ENCODE measurements around the gene ITGAE.

ITGAE gene

GRCh38 chr17:3750926-3751325 is 50.1 kb downstream of the ITGAE start:
- ChIA-PET CTCF (interaction anchor here (10.8 kb wide), 1 partner anchor 13 kb away, joined by 81 read pairs; no protein-coding TSS in a partner anchor), POLR2A (no interaction called here)
- no peak overlapping the region for H3K4me3 ChIP-seq (ENCODE audit: low read depth, low read length)
- no peaks in the 10 kb centered on the region for H3K36me3 ChIP-seq (ENCODE audit: control insufficient read depth in 2 of 2, insufficient read depth in 1 of 2, low read length in 2 of 2)
- H3K27ac ChIP-seq (ENCODE audit: extremely low read depth, low read depth, low read length): no peak overlapping the region
- TF ChIP-seq ZFHX2 (tag by site-specific recombination; conservative IDR thresholded peaks at IDR 0.05) (peak; percentile 65), EGR2 (tag by site-specific recombination; IDR thresholded peaks at IDR 0.05; ENCODE audit: low read depth) (peak; percentile 91), KLF8 (tag by site-specific recombination; IDR thresholded peaks at IDR 0.05) (no peak)
- no peaks in the 10 kb centered on the region for H3K9me3 ChIP-seq (ENCODE audit: control insufficient read depth, insufficient read depth, low read depth, low read length)
- no peaks in the 10 kb centered on the region for H3K4me1 ChIP-seq (ENCODE audit: control insufficient read depth, insufficient read depth, low read length)

- H3K4me1 ChIP-seq (ENCODE audit: control insufficient read depth, insufficient read depth, low read length): no peaks in the 10 kb centered on the region
- CTCF ChIA-PET: interaction anchor here (0.7 to 10.8 kb wide), 4 partner anchors 12 to 212 kb away, joined by 3 to 81 read pairs (median 4); no protein-coding TSS in a partner anchor
- TF ChIP-seq ZNF211 (tag by site-specific recombination; IDR thresholded peaks at IDR 0.05; ENCODE audit: low read depth) (no peak), ZSCAN5A (tag by site-specific recombination; IDR thresholded peaks at IDR 0.05) (no peak)
- H3K36me3 ChIP-seq (ENCODE audit: control insufficient read depth in 2 of 2, insufficient read depth in 1 of 2, low read length in 2 of 2): no peaks in the 10 kb centered on the region
- POLR2A ChIA-PET: no interaction called here
- H3K9me3 ChIP-seq (ENCODE audit: control insufficient read depth, insufficient read depth, low read depth, low read length): no peaks in the 10 kb centered on the region
- H3K4me3 ChIP-seq (ENCODE audit: low read depth, low read length): no peak overlapping the region
- H3K27ac ChIP-seq (ENCODE audit: extremely low read depth, low read depth, low read length): no peak overlapping the region
Observed at GRCh38 chr17:3750296-3750695, 50.7 kb downstream of the ITGAE start.

DNA sequence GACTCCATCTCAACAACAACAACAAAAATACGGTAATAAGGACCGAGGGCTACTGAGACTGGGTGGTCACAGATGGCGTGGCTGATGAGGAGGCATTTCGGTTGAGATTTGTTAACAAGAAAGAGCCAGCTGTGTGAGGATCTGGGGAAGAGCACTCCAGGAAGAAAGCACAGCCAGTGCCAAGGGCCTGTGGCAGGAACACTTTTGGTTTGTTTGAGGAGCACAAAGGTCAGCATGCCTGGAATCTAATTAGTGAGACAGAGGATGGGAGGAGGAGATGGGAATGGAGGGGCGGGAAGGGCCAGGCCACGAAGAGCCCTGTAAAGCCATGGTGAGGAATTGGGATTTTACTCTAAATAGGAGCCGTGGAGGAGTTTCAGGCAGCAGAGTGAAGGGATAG is 52.4 kb downstream of the ITGAE start:
- Histone ChIP-seq H3K36me3 (ENCODE audit: control insufficient read depth in 2 of 2, insufficient read depth in 1 of 2, low read length in 2 of 2) (no peaks in the 10 kb centered on the region), H3K4me1 (ENCODE audit: control insufficient read depth, insufficient read depth, low read length) (no peaks in the 10 kb centered on the region), H3K9me3 (ENCODE audit: control insufficient read depth, insufficient read depth, low read depth, low read length) (no peaks in the 10 kb centered on the region), H3K4me3 (ENCODE audit: low read depth, low read length) (no peak overlapping the region), H3K27ac (ENCODE audit: extremely low read depth, low read depth, low read length) (no peak overlapping the region)
- TF ChIP-seq ZNF623 (tag by site-specific recombination; IDR thresholded peaks at IDR 0.05): peak; percentile 89
- no peak for TF ChIP-seq GFI1B (tag by site-specific recombination; IDR thresholded peaks at IDR 0.05)
- ChIA-PET POLR2A (no interaction called here), CTCF (interaction anchor here (10.8 kb wide), 1 partner anchor 10 kb away, joined by 81 read pairs; no protein-coding TSS in a partner anchor)

GRCh38 chr17:3747805-3748204 is 53.2 kb downstream of the ITGAE start:
- Histone ChIP-seq H3K36me3 (ENCODE audit: control insufficient read depth in 2 of 2, insufficient read depth in 1 of 2, low read length in 2 of 2) (no peaks in the 10 kb centered on the region), H3K4me1 (ENCODE audit: control insufficient read depth, insufficient read depth, low read length) (no peaks in the 10 kb centered on the region), H3K27ac (ENCODE audit: extremely low read depth, low read depth, low read length) (no peak overlapping the region), H3K9me3 (ENCODE audit: control insufficient read depth, insufficient read depth, low read depth, low read length) (no peaks in the 10 kb centered on the region), H3K4me3 (ENCODE audit: low read depth, low read length) (no peak overlapping the region)
- ChIA-PET POLR2A (interaction anchor here (0.6 kb wide), 1 partner anchor 81 kb away, joined by 3 read pairs; no protein-coding TSS in a partner anchor), CTCF (interaction anchor here (0.6 to 10.8 kb wide), 2 partner anchors 10 to 172 kb away, joined by 3 to 81 read pairs; no protein-coding TSS in a partner anchor)
- TF ChIP-seq, protein P1, sequence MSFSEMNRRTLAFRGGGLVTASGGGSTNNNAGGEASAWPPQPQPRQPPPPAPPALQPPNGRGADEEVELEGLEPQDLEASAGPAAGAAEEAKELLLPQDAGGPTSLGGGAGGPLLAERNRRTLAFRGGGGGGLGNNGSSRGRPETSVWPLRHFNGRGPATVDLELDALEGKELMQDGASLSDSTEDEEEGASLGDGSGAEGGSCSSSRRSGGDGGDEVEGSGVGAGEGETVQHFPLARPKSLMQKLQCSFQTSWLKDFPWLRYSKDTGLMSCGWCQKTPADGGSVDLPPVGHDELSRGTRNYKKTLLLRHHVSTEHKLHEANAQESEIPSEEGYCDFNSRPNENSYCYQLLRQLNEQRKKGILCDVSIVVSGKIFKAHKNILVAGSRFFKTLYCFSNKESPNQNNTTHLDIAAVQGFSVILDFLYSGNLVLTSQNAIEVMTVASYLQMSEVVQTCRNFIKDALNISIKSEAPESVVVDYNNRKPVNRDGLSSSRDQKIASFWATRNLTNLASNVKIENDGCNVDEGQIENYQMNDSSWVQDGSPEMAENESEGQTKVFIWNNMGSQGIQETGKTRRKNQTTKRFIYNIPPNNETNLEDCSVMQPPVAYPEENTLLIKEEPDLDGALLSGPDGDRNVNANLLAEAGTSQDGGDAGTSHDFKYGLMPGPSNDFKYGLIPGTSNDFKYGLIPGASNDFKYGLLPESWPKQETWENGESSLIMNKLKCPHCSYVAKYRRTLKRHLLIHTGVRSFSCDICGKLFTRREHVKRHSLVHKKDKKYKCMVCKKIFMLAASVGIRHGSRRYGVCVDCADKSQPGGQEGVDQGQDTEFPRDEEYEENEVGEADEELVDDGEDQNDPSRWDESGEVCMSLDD (tag by site-specific recombination; IDR thresholded peaks at IDR 0.05): no peak
- TF ChIP-seq SCRT1 (tag by site-specific recombination; IDR thresholded peaks at IDR 0.05; ENCODE audit: borderline replicate concordance) (no peak), ZNF335 (tag by site-specific recombination; conservative IDR thresholded peaks at IDR 0.05) (no peak), REST (tag by site-specific recombination; IDR thresholded peaks at IDR 0.05) (no peak), ZNF585B (tag by site-specific recombination; IDR thresholded peaks at IDR 0.05) (no peak), ZNF513 (tag by site-specific recombination; IDR thresholded peaks at IDR 0.05) (no peak), SP3 (tag by site-specific recombination; IDR thresholded peaks at IDR 0.05) (no peak), ZBTB20 (tag by site-specific recombination; IDR thresholded peaks at IDR 0.05) (no peak), ZNF561 (tag by site-specific recombination; IDR thresholded peaks at IDR 0.05; ENCODE audit: borderline replicate concordance) (no peak)
- TF ChIP-seq, protein P2, sequence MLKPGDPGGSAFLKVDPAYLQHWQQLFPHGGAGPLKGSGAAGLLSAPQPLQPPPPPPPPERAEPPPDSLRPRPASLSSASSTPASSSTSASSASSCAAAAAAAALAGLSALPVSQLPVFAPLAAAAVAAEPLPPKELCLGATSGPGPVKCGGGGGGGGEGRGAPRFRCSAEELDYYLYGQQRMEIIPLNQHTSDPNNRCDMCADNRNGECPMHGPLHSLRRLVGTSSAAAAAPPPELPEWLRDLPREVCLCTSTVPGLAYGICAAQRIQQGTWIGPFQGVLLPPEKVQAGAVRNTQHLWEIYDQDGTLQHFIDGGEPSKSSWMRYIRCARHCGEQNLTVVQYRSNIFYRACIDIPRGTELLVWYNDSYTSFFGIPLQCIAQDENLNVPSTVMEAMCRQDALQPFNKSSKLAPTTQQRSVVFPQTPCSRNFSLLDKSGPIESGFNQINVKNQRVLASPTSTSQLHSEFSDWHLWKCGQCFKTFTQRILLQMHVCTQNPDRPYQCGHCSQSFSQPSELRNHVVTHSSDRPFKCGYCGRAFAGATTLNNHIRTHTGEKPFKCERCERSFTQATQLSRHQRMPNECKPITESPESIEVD (tag by site-specific recombination; IDR thresholded peaks at IDR 0.05): no peak

Data from HEK293 (cell line).